ENCODE results near the gene NOP14. TPM values are rescaled to one million over a fixed set of nuclear protein-coding genes. Genes with fewer than 3 reads are reported as not detected.

The NOP14 gene
- total and polyA plus RNA-seq, 8 donors: 11.1 to 31.0 (median 17.4) TPM

DNA sequence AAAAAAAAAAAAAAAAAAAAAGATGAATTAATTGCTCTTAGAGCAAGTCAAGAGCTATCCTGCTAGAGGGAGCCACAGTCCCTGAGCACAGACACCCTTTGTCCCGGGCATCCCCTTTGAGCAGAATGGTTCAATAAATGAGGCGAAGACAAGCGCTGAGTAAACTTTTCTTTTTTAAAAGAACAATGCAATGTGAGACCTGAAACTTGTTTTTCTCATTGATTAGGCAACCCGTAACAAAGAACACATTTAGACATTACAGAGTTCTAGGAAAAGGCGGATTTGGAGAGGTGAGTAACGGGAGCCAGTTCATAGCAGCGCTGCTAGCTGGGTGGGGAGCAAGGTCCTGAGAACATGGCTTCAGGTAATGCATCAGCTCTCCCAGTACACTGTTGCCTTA is 46.2 kb upstream of the NOP14 start:
- Histone ChIP-seq H3K36me3 (no peaks in the 10 kb centered on the region), H3K4me3 (no peak overlapping the region), H3K4me1 (peaks cover 4 to 18% (median 13%) of the 10 kb centered on the region in 3 donors), H3K27me3 (no peaks in the 10 kb centered on the region), H3K27ac (no peak overlapping the region), H3K9me3 (no peaks in the 10 kb centered on the region)
- ATAC-seq (peak in 2 of 4 donors; percentile 19 to 40), DNase-seq (no peak), FAIRE-seq (no peak)
- 62 to 69% methylated on average over 7 of the region's 7 CpGs for WGBS, 2 donors
- no peak for TF ChIP-seq CTCF (IDR thresholded peaks at IDR 0.05)
- intact Hi-C loops (cut with DNase I): no loop called here

DNA sequence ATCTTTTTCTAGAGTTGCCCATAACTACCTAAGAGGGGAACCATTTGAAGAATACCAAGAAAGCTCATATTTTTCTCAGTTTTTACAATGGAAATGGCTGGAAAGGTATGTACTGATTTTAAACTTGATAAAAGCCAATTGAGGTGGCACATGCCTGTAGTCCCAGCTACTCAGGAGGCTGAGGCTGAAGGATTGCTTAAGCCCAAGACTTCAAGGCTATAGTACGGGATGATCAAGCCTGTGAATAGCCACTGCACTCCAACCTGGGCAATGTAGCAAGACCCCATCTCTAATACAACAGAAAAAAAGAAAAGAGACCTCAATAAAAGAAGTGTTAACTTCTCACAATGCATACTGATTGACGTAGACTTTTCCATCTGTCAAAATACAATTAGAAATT is 44.5 kb upstream of the NOP14 start:
- WGBS, 2 donors: 92 to 93% methylated on average over 2 of the region's 2 CpGs
- TF ChIP-seq CTCF (IDR thresholded peaks at IDR 0.05): no peak
- H3K9me3 ChIP-seq: no peaks in the 10 kb centered on the region
- no peaks in the 10 kb centered on the region for H3K27me3 ChIP-seq
- intact Hi-C loops (cut with DNase I): no loop called here
- no peak overlapping the region for H3K4me3 ChIP-seq
- H3K36me3 ChIP-seq: no peaks in the 10 kb centered on the region
- ATAC-seq (no peak), DNase-seq (no peak), FAIRE-seq (no peak)
- H3K4me1 ChIP-seq: peaks cover 4 to 13% (median 13%) of the 10 kb centered on the region in 3 donors
- no peak overlapping the region for H3K27ac ChIP-seq

- 90 to 95% methylated on average over 4 of the region's 4 CpGs for WGBS, 2 donors
- no peak for TF ChIP-seq CTCF (IDR thresholded peaks at IDR 0.05)
- peak in 1 of 4 donors; percentile 30 for ATAC-seq
Measured at GRCh38 chr4:2996415-2996814, 33.2 kb upstream of the NOP14 start.

DNA sequence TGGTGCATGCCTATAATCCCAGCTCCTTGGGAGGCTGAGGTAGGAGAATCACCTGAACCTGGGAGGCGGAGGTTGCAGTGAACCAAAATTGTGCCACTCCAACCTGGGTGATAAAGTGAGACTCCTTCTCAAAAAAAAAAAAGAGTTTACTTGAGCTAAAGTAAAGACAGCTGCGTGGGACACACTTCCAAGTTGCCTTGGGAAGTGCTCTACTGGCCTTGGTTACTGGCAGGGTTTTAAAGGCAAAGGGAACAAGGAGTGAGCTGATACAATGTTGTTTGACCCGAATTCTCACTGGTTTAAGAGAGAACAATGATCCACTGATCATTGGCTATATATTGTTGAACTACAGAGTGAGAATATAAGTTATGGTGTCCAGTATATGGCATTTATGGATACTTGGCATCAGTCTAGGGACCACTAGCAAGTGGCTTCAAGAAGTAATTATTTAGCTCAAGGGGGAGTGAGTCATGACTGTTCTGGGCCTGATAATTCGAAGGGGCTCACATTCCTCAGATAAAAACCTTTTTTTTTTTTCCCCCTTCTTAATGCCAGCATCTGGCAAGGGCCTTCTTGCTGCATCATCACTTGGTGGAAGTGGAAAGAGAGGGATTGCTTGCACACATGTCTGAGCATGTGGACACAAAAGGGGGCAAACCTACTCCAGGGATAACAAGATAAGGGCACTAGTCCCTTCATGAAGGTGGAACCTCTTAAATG is 32.5 kb upstream of the NOP14 start:
- WGBS, 2 donors: 73 to 79% methylated on average over 4 of the region's 4 CpGs
- no peaks in the 10 kb centered on the region for H3K4me1 ChIP-seq
- H3K36me3 ChIP-seq: no peaks in the 10 kb centered on the region
- no peak for TF ChIP-seq CTCF (IDR thresholded peaks at IDR 0.05)
- no peaks in the 10 kb centered on the region for H3K9me3 ChIP-seq
- no peak overlapping the region for H3K4me3 ChIP-seq
- H3K27ac ChIP-seq: no peak overlapping the region
- FAIRE-seq (no peak), DNase-seq (no peak), ATAC-seq (no peak)
- intact Hi-C loops (cut with DNase I): no loop called here
- no peaks in the 10 kb centered on the region for H3K27me3 ChIP-seq

More at GRCh38 chr4:2996415-2996814, 33.2 kb upstream of the NOP14 start:
- no peaks in the 10 kb centered on the region for H3K9me3 ChIP-seq
- intact Hi-C loops (cut with DNase I): no loop called here
- no peak overlapping the region for H3K4me3 ChIP-seq
- no peaks in the 10 kb centered on the region for H3K4me1 ChIP-seq
- H3K36me3 ChIP-seq: no peaks in the 10 kb centered on the region
- no peak overlapping the region for H3K27ac ChIP-seq
- FAIRE-seq (no peak), DNase-seq (no peak)
- no peaks in the 10 kb centered on the region for H3K27me3 ChIP-seq

DNA sequence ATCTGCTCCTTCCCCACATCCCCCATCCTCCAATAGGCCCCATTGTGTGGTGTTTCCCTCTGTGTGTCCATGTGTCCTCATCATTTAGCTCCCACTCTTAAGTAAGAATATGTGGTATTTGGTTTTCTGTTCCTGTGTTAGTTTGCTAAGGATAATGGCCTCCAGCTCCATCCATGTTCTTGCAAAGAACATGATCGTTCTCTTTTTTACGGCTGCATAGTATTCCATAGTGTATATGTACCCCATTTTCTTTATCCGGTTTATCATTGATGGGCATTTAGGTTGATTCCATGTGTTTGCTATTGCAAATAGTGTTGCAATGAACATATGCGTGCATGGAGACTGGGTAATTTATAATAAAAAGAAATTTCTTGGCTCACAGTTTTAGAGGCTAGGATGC is 31.7 kb upstream of the NOP14 start:
- ATAC-seq (no peak), DNase-seq (no peak), FAIRE-seq (no peak)
- no peak overlapping the region for H3K27ac ChIP-seq
- H3K9me3 ChIP-seq: no peaks in the 10 kb centered on the region
- 97 to 98% methylated on average over 4 of the region's 4 CpGs for WGBS, 2 donors
- no peak for TF ChIP-seq CTCF (IDR thresholded peaks at IDR 0.05)
- H3K36me3 ChIP-seq: no peaks in the 10 kb centered on the region
- H3K4me1 ChIP-seq: no peaks in the 10 kb centered on the region
- no peak overlapping the region for H3K4me3 ChIP-seq
- intact Hi-C loops (cut with DNase I): no loop called here
- no peaks in the 10 kb centered on the region for H3K27me3 ChIP-seq

Measured in pancreas (tissue), 10 donors.